ENCODE measurements around the gene SYPL1. TPM values are rescaled to one million over a fixed set of nuclear protein-coding genes. Genes with fewer than 3 reads are reported as not detected.

Gene SYPL1
- total and polyA plus RNA-seq, 12 donors, result 25.0 to 107 (median 80.7) TPM

GRCh38 chr7:106052681-106053080 is 59.4 kb downstream of the SYPL1 start:
- no peaks in the 10 kb centered on the region for H3K36me3 ChIP-seq (replicated peaks in 1 of 2)
- no peak overlapping the region for H3K27ac ChIP-seq
- peaks cover 8 to 12% of the 10 kb centered on the region in 2 donors for H3K4me1 ChIP-seq (replicated peaks in 1 of 2)
- no peaks in the 10 kb centered on the region for H3K9me3 ChIP-seq (replicated peaks in 1 of 3)
- no peak overlapping the region for H3K4me3 ChIP-seq
- TF ChIP-seq, protein P1, sequence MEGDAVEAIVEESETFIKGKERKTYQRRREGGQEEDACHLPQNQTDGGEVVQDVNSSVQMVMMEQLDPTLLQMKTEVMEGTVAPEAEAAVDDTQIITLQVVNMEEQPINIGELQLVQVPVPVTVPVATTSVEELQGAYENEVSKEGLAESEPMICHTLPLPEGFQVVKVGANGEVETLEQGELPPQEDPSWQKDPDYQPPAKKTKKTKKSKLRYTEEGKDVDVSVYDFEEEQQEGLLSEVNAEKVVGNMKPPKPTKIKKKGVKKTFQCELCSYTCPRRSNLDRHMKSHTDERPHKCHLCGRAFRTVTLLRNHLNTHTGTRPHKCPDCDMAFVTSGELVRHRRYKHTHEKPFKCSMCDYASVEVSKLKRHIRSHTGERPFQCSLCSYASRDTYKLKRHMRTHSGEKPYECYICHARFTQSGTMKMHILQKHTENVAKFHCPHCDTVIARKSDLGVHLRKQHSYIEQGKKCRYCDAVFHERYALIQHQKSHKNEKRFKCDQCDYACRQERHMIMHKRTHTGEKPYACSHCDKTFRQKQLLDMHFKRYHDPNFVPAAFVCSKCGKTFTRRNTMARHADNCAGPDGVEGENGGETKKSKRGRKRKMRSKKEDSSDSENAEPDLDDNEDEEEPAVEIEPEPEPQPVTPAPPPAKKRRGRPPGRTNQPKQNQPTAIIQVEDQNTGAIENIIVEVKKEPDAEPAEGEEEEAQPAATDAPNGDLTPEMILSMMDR (IDR thresholded peaks at IDR 0.05), result no peak
- TF ChIP-seq POLR2A (IDR thresholded peaks at IDR 0.05), result no peak
- H3K27me3 ChIP-seq, result no peaks in the 10 kb centered on the region
- intact Hi-C loops (cut with DNase I), result no loop called here
- whole genome bisulfite sequencing, 4 donors, result 81 to 85% (median 83%) methylated on average over 2 of the region's 2 CpGs
- DNase-seq, result no peak

DNA sequence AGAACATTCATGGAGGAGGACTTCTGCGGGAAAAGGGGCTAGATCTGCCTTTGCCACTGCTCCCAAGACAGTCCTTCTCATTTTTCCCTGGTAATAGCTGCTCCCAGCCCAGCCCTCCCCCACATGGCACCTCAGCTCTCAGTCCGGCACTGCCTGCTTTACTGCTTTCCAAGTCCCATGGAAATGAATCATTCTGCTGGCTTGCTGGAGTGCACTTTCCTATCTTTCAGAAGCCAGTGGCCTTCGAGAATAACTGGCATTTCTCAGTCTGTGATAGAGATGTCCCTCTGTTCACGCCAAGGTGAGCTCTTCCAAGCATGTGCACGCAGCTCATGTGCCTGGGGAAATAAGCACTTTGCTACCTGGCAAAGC is 61.4 kb downstream of the SYPL1 start:
- intact Hi-C loops (cut with DNase I), result no loop called here
- Histone ChIP-seq H3K36me3 (replicated peaks in 1 of 2) (no peaks in the 10 kb centered on the region), H3K27ac (peak overlapping the region in 3 of 5 donors; percentile 67 to 73 (median 69)), H3K27me3 (no peaks in the 10 kb centered on the region), H3K4me3 (no peak overlapping the region), H3K4me1 (replicated peaks in 1 of 2) (peaks cover 6 to 12% of the 10 kb centered on the region in 2 donors), H3K9me3 (replicated peaks in 1 of 3) (no peaks in the 10 kb centered on the region)
- WGBS, 4 donors, result 40 to 52% (median 46%) methylated on average over 4 to 5 of the region's 5 CpGs
- TF ChIP-seq, protein P1 (IDR thresholded peaks at IDR 0.05), result no peak
- TF ChIP-seq POLR2A (IDR thresholded peaks at IDR 0.05), result peak in 1 of 2 donors; percentile 31
- DNase-seq, result peak; percentile 63 to 88 (median 82)

- DNase-seq, result peak in 6 of 7 donors; percentile 41 to 63 (median 51)
- Histone ChIP-seq H3K4me1 (replicated peaks in 1 of 2) (peaks cover 6 to 12% of the 10 kb centered on the region in 2 donors), H3K27me3 (no peaks in the 10 kb centered on the region), H3K9me3 (replicated peaks in 1 of 3) (no peaks in the 10 kb centered on the region), H3K4me3 (no peak overlapping the region), H3K36me3 (replicated peaks in 1 of 2) (no peaks in the 10 kb centered on the region), H3K27ac (peak overlapping the region in 3 of 5 donors; percentile 67 to 73 (median 69))
- TF ChIP-seq, protein P1 (IDR thresholded peaks at IDR 0.05), result peak in 1 of 6 experiments; percentile 10
- no peak for TF ChIP-seq POLR2A (IDR thresholded peaks at IDR 0.05)
- WGBS, 4 donors, result 63 to 85% (median 73%) methylated on average over 7 to 13 of the region's 13 CpGs
- intact Hi-C loops (cut with DNase I), result no loop called here
Measured at GRCh38 chr7:106050002-106050745, 61.9 kb downstream of the SYPL1 start.

DNA sequence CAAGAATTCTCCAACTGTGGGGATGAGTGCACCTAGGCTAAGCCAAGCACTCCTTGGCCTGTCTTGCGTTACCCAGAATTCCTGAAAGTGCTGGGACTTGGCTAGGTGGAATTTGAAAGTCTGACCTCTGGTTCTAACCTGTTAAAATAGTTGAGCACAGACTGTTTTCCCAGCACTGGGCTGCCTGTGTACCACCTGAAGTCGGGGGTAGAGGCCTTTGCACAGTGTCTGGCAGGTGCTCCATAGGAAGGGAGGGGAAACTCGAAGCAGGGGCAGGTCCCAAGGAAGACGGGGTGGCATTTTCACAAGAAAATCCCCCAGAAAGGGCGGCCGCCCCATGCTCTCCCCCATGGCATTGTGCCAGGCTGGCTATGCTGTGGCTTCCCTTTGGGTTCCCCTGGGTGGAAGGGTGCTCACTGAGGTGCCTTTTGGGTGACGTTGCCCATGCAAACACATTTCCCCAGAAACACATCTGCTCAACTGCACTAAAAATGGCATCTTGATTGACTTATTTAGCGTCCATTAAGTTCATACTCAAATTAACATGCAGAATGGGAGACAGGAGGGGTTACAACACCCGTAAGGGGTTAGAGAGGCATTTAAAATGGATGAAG is 62.9 kb downstream of the SYPL1 start:
- 87 to 95% (median 90%) methylated on average over 8 to 9 of the region's 9 CpGs for WGBS, 4 donors
- Histone ChIP-seq H3K27me3 (no peaks in the 10 kb centered on the region), H3K4me1 (replicated peaks in 1 of 2) (peaks cover 6 to 12% of the 10 kb centered on the region in 2 donors), H3K36me3 (replicated peaks in 1 of 2) (no peaks in the 10 kb centered on the region), H3K9me3 (replicated peaks in 1 of 3) (no peaks in the 10 kb centered on the region), H3K27ac (no peak overlapping the region), H3K4me3 (no peak overlapping the region)
- DNase-seq, result no peak
- TF ChIP-seq POLR2A (IDR thresholded peaks at IDR 0.05), result no peak
- TF ChIP-seq, protein P1 (IDR thresholded peaks at IDR 0.05), result no peak
- intact Hi-C loops (cut with DNase I), result loop anchor here in 1 of 2 donors (10.0 kb wide), 2 partner anchors 114 to 394 kb away; no protein-coding TSS in a partner anchor
